ENCODE measurements around the gene SLC25A19. TPM values are rescaled to one million over a fixed set of nuclear protein-coding genes. Genes with fewer than 3 reads are reported as not detected.

The SLC25A19 gene
- total RNA-seq, 1 experiment from 2014 or later: 29.0 TPM

- in situ Hi-C loops (cut with HindIII; ENCODE audit: low pct_unique_long_range_greater_than_20kb, low sequenced_read_pairs): no loop called here
- Histone ChIP-seq H3K4me3 (ENCODE audit: low read depth in 2 of 2, low read length in 2 of 2) (no peak overlapping the region), H3K36me3 (ENCODE audit: control insufficient read depth, insufficient read depth, low read length) (no peaks in the 10 kb centered on the region; the same call in 1 of the 2 replicates), H3K9me3 (ENCODE audit: control insufficient read depth, insufficient read depth, low read depth, low read length) (no peaks in the 10 kb centered on the region), H3K27ac (ENCODE audit: low read length) (no peak overlapping the region), H3K4me1 (ENCODE audit: control insufficient read depth, insufficient read depth, low read length) (no peaks in the 10 kb centered on the region), H3K27me3 (ENCODE audit: control insufficient read depth, insufficient read depth, low read length) (no peaks in the 10 kb centered on the region)
- intact Hi-C loops (cut with micrococcal nuclease; ENCODE audit: unreplicated experiment): no loop called here
- ChIA-PET CTCF (interaction anchor here (0.5 kb wide), 1 partner anchor 9 kb away, joined by 3 read pairs; no protein-coding TSS in a partner anchor), POLR2A (no interaction called here)
- TF ChIP-seq SIN3A (IDR thresholded peaks at IDR 0.05; ENCODE audit: borderline replicate concordance, insufficient read depth, low read depth, low read length) (no peak), POLR2AphosphoS5 (IDR thresholded peaks at IDR 0.05; ENCODE audit: low read depth, low read length) (no peak)
- TF ChIP-seq, protein P1, sequence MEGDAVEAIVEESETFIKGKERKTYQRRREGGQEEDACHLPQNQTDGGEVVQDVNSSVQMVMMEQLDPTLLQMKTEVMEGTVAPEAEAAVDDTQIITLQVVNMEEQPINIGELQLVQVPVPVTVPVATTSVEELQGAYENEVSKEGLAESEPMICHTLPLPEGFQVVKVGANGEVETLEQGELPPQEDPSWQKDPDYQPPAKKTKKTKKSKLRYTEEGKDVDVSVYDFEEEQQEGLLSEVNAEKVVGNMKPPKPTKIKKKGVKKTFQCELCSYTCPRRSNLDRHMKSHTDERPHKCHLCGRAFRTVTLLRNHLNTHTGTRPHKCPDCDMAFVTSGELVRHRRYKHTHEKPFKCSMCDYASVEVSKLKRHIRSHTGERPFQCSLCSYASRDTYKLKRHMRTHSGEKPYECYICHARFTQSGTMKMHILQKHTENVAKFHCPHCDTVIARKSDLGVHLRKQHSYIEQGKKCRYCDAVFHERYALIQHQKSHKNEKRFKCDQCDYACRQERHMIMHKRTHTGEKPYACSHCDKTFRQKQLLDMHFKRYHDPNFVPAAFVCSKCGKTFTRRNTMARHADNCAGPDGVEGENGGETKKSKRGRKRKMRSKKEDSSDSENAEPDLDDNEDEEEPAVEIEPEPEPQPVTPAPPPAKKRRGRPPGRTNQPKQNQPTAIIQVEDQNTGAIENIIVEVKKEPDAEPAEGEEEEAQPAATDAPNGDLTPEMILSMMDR (IDR thresholded peaks at IDR 0.05): no peak
- TSS peak; percentile 33 for BruUV-seq (replicated peaks)
- DNase-seq (ENCODE audit: low read depth, low spot score) (no peak), ATAC-seq (no peak)
These were observed 39.7 kb downstream of the SLC25A19 start for GRCh38 chr17:75249564-75249963.

DNA sequence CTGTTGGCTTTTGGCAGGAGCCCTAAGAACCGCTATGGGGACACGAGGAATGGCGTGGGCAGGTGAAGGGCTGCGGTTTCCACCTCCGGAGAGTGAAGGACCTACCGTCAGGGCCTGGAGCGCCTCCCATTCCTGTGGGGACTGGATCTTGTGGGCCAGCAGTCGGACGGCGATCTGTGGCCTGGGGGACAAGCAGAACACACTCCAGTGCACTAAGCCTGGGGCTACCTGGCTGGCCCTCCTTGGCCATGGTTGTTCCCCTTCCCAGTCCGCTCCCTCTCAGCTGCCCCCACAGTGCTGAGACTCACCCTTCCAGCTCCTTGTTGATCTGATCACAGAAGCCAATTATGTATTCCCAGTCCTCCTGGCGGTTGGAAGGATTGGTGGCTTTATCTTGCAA, 42.8 kb downstream of the SLC25A19 start:
- in situ Hi-C loops (cut with HindIII; ENCODE audit: low pct_unique_long_range_greater_than_20kb, low sequenced_read_pairs) (no loop called here), intact Hi-C loops (cut with micrococcal nuclease; ENCODE audit: unreplicated experiment) (no loop called here)
- Histone ChIP-seq H3K4me1 (ENCODE audit: control insufficient read depth, insufficient read depth, low read length) (no peaks in the 10 kb centered on the region), H3K36me3 (ENCODE audit: control insufficient read depth, insufficient read depth, low read length) (peaks cover 4% of the 10 kb centered on the region; the same call in 1 of the 2 replicates), H3K27me3 (ENCODE audit: control insufficient read depth, insufficient read depth, low read length) (no peaks in the 10 kb centered on the region), H3K9me3 (ENCODE audit: control insufficient read depth, insufficient read depth, low read depth, low read length) (no peaks in the 10 kb centered on the region), H3K27ac (ENCODE audit: low read length) (no peak overlapping the region), H3K4me3 (ENCODE audit: low read depth in 2 of 2, low read length in 2 of 2) (no peak overlapping the region)
- no peak for ATAC-seq
- TF ChIP-seq, protein P1 (IDR thresholded peaks at IDR 0.05): no peak
- no peak for TF ChIP-seq SIN3A (IDR thresholded peaks at IDR 0.05; ENCODE audit: borderline replicate concordance, insufficient read depth, low read depth, low read length)
- TF ChIP-seq, protein P2, sequence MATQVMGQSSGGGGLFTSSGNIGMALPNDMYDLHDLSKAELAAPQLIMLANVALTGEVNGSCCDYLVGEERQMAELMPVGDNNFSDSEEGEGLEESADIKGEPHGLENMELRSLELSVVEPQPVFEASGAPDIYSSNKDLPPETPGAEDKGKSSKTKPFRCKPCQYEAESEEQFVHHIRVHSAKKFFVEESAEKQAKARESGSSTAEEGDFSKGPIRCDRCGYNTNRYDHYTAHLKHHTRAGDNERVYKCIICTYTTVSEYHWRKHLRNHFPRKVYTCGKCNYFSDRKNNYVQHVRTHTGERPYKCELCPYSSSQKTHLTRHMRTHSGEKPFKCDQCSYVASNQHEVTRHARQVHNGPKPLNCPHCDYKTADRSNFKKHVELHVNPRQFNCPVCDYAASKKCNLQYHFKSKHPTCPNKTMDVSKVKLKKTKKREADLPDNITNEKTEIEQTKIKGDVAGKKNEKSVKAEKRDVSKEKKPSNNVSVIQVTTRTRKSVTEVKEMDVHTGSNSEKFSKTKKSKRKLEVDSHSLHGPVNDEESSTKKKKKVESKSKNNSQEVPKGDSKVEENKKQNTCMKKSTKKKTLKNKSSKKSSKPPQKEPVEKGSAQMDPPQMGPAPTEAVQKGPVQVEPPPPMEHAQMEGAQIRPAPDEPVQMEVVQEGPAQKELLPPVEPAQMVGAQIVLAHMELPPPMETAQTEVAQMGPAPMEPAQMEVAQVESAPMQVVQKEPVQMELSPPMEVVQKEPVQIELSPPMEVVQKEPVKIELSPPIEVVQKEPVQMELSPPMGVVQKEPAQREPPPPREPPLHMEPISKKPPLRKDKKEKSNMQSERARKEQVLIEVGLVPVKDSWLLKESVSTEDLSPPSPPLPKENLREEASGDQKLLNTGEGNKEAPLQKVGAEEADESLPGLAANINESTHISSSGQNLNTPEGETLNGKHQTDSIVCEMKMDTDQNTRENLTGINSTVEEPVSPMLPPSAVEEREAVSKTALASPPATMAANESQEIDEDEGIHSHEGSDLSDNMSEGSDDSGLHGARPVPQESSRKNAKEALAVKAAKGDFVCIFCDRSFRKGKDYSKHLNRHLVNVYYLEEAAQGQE (IDR thresholded peaks at IDR 0.05; ENCODE audit: insufficient read depth in 1 of 2, low read depth in 2 of 2, low read length in 1 of 2): no peak
- no peak for TF ChIP-seq POLR2AphosphoS5 (IDR thresholded peaks at IDR 0.05; ENCODE audit: low read depth, low read length)
- no peak for TF ChIP-seq TCF7L2 (IDR thresholded peaks at IDR 0.05; ENCODE audit: low read depth, low read length)
- no TSS peak for BruUV-seq (replicated peaks)
- CTCF ChIA-PET: interaction anchor here (0.6 kb wide), 1 partner anchor 43 kb away, joined by 12 read pairs; no protein-coding TSS in a partner anchor
- POLR2A ChIA-PET: no interaction called here
- DNase-seq (ENCODE audit: low read depth, low spot score): no peak
